ENCODE measurements around the gene HAUS1.

DNA sequence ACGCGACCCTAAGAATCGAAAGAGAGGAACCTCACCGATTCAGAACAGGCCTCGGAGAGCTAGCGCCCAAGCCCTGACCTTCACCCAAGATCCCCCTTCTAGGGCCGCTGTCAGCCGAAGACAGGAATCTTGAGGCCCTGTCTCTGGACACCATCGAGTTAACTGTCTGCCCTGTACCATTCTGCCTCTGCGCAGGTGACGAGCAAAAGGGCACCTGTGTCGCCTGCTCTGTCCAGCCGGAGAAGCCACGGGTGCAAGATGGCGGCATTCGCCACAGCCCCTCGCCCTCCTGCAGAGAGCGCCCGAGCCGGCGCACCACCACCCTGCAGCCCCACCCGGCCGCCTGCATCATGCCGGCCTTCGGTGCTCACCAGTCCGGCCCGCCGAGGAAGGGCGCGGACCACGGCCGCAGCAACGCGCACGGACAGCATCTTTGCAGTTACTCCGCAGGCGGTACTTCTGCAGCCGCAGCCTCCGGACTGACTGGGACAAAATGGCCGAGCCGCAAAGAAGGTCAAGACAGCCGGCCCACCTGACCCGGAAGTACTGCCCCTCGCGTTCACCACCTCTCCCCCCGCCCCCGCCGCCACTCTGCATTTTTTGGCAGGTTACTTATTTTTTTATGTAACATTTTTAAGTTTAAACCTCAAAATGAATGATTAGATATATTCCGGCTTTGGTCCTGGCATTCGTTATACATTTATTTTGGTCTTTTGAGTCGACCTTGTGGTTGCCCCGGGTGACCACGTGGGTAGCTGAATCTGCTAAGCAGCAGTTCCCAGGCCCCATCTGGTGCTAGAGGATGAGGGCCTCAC is 6.2 kb upstream of the HAUS1 start, which contains the start of gene ATP5F1A:
- TF ChIP-seq, protein P1, sequence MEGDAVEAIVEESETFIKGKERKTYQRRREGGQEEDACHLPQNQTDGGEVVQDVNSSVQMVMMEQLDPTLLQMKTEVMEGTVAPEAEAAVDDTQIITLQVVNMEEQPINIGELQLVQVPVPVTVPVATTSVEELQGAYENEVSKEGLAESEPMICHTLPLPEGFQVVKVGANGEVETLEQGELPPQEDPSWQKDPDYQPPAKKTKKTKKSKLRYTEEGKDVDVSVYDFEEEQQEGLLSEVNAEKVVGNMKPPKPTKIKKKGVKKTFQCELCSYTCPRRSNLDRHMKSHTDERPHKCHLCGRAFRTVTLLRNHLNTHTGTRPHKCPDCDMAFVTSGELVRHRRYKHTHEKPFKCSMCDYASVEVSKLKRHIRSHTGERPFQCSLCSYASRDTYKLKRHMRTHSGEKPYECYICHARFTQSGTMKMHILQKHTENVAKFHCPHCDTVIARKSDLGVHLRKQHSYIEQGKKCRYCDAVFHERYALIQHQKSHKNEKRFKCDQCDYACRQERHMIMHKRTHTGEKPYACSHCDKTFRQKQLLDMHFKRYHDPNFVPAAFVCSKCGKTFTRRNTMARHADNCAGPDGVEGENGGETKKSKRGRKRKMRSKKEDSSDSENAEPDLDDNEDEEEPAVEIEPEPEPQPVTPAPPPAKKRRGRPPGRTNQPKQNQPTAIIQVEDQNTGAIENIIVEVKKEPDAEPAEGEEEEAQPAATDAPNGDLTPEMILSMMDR (IDR thresholded peaks at IDR 0.05): 0 out of 2 replicates have a peak, but pooled peaks have one; percentile 6
- no peak for TF ChIP-seq ZFX (IDR thresholded peaks at IDR 0.05; ENCODE audit: borderline replicate concordance)
